HCT116 (cell line): ENCODE results near the gene HTR3B.
A peak's percentile ranks its signal among the peaks of the same experiment; 100 is the strongest.

Experiments
- CTCF ChIP-seq, 3 experiments: fragments of 200-600 bp in 1 of 3; sonication (generic) in 1 of 3; IDR thresholded peaks in 2 of 3; conservative IDR thresholded peaks in 1 of 3; 2 replicates each; pipeline ENCODE4 v1.5.1; 2012 to 2017; ENCODE audit warnings: low read depth in 2 of 3, low read length in 2 of 3, antibody characterized with exemption in 1 of 3, borderline replicate concordance in 1 of 3, control low read depth in 1 of 3, mild to moderate bottlenecking in 1 of 3, mixed read lengths in 1 of 3, mixed run types in 1 of 3, moderate library complexity in 1 of 3; ENCODE audit not compliant: insufficient read depth in 1 of 3
- EGR1 ChIP-seq: IDR thresholded peaks from 2 replicates; pipeline ENCODE4 v1.6.1; 2012; ENCODE audit warnings: low read depth
- EZH2 ChIP-seq: fragments of 200-600 bp; sonication (generic); IDR thresholded peaks from 2 replicates; pipeline ENCODE4 v1.6.1; 2017; ENCODE audit warnings: antibody characterized with exemption, mixed run types
- EZH2phosphoT487 ChIP-seq: fragments of 200-600 bp; IDR thresholded peaks from 2 replicates; pipeline ENCODE4 v1.6.1; 2018; ENCODE audit warnings: antibody characterized with exemption, borderline replicate concordance
- JUND ChIP-seq: IDR thresholded peaks from 2 replicates; pipeline ENCODE4 v1.6.1; 2012
- MAX ChIP-seq: IDR thresholded peaks from 2 replicates; pipeline ENCODE4 v1.6.1; 2012
- POLR2A ChIP-seq: IDR thresholded peaks from 2 replicates; pipeline ENCODE4 v1.7.0; 2011; ENCODE audit warnings: borderline replicate concordance; ENCODE audit not compliant: insufficient read depth, insufficient read length; ENCODE audit errors: extremely low read depth
- POLR2AphosphoS5 ChIP-seq: IDR thresholded peaks from 2 replicates; pipeline ENCODE4 v1.6.1; 2011; ENCODE audit warnings: mild to moderate bottlenecking, low read depth, low read length, moderate library complexity
- RAD21 ChIP-seq: IDR thresholded peaks from 2 replicates; pipeline ENCODE4 v1.6.1; 2012; ENCODE audit warnings: low read depth, mild to moderate bottlenecking
- REST ChIP-seq: IDR thresholded peaks from 2 replicates; pipeline ENCODE4 v1.6.1; 2012; ENCODE audit warnings: low read depth
- SIN3A ChIP-seq: IDR thresholded peaks from 2 replicates; pipeline ENCODE4 v1.6.1; 2012; ENCODE audit warnings: low read depth
- SP1 ChIP-seq: IDR thresholded peaks from 2 replicates; pipeline ENCODE4 v1.6.1; 2012; ENCODE audit warnings: low read depth
- ZBTB33 ChIP-seq: IDR thresholded peaks from 2 replicates; pipeline ENCODE4 v1.6.1; 2011; ENCODE audit warnings: mild to moderate bottlenecking, low read length, moderate library complexity; ENCODE audit not compliant: insufficient replicate concordance; ENCODE audit errors: extremely low read depth
- ZNF274 ChIP-seq: fragments of 200-500 bp; sonication (Bioruptor generic); IDR thresholded peaks from 2 replicates; pipeline ENCODE4 v1.6.1; 2014; ENCODE audit warnings: mild to moderate bottlenecking, low read depth, low read length, inconsistent platforms

- TF ChIP-seq EZH2: no peak
- TF ChIP-seq REST: no peak
- TF ChIP-seq POLR2AphosphoS5: no peak
- no peak for TF ChIP-seq EZH2phosphoT487
- peak; percentile 67 to 85 (median 75) for TF ChIP-seq CTCF (IDR thresholded peaks at IDR 0.05 in 2 of 3, conservative IDR thresholded peaks at IDR 0.05 in 1 of 3; ENCODE audit: borderline replicate concordance in 1 of 3, insufficient read depth in 1 of 3, low read depth in 2 of 3, low read length in 2 of 3)
- no peak for TF ChIP-seq JUND
- TF ChIP-seq POLR2A: no peak
- TF ChIP-seq ZNF274: no peak
- peak; percentile 79 for TF ChIP-seq RAD21
- no peak for TF ChIP-seq MAX
- TF ChIP-seq ZBTB33: no peak
- TF ChIP-seq SP1: no peak
- no peak for TF ChIP-seq EGR1
- TF ChIP-seq SIN3A: no peak
Observed at GRCh38 chr11:113896156-113896879, 8.3 kb upstream of the HTR3B start.
